Medulla oblongata (tissue), 1 donor: ENCODE data around the gene AIG1.
"Not testable (repeated sequence)": the region's sequence is repeated elsewhere in the genome, so short reads cannot be mapped to it uniquely, and the experiment has no call there.

ENCODE experiments used
- DNase-seq: peaks from one replicate; pipeline ENCODE4 v3.0.0-alpha.2; 2015; ENCODE audit errors: extremely low spot score

AIG1 gene

GRCh38 chr6:143229400-143229799 is 168.7 kb downstream of the AIG1 start:
- no peak for DNase-seq

GRCh38 chr6:143232849-143233248 is 172.2 kb downstream of the AIG1 start:
- DNase-seq: peak; percentile 13

GRCh38 chr6:143233554-143234285 is 173.0 kb downstream of the AIG1 start:
- no peak for DNase-seq

- no peak for DNase-seq
These were observed 174.0 kb downstream of the AIG1 start for GRCh38 chr6:143234734-143235133.

- DNase-seq: no peak
These were observed 175.6 kb downstream of the AIG1 start for GRCh38 chr6:143236151-143236798.

- no peak for DNase-seq
These were observed 177.6 kb downstream of the AIG1 start for GRCh38 chr6:143238306-143238705.

GRCh38 chr6:143241111-143241510 is 180.4 kb downstream of the AIG1 start:
- no peak for DNase-seq

GRCh38 chr6:143241911-143242310 is 181.2 kb downstream of the AIG1 start:
- no peak for DNase-seq

GRCh38 chr6:143243786-143244185 is 183.1 kb downstream of the AIG1 start:
- no peak for DNase-seq

GRCh38 chr6:143245656-143246055 is 185.0 kb downstream of the AIG1 start:
- no peak for DNase-seq

GRCh38 chr6:143246166-143246775 is 185.6 kb downstream of the AIG1 start:
- not testable (repeated sequence) for DNase-seq

- DNase-seq: no peak
These were observed 186.9 kb downstream of the AIG1 start for GRCh38 chr6:143247586-143247985.

- no peak for DNase-seq
These were observed 187.7 kb downstream of the AIG1 start for GRCh38 chr6:143248359-143248758.

- DNase-seq: no peak
These were observed 190.6 kb downstream of the AIG1 start for GRCh38 chr6:143251288-143251687.

GRCh38 chr6:143252961-143253360 is 192.3 kb downstream of the AIG1 start:
- DNase-seq: no peak

GRCh38 chr6:143253586-143253985 is 192.9 kb downstream of the AIG1 start:
- DNase-seq: no peak

GRCh38 chr6:143258945-143259344 is 198.3 kb downstream of the AIG1 start:
- DNase-seq: no peak

GRCh38 chr6:143260857-143261256 is 200.2 kb downstream of the AIG1 start:
- DNase-seq: no peak

- no peak for DNase-seq
These were observed 201.3 kb downstream of the AIG1 start for GRCh38 chr6:143261899-143262436.

- DNase-seq: no peak
These were observed 202.2 kb downstream of the AIG1 start for GRCh38 chr6:143262859-143263258.

GRCh38 chr6:143264379-143264778 is 203.7 kb downstream of the AIG1 start:
- DNase-seq: no peak

GRCh38 chr6:143264986-143265764 is 204.5 kb downstream of the AIG1 start:
- no peak for DNase-seq
